Liver (tissue), 9 donors: ENCODE data around the gene CD300H. TPM values are rescaled to one million over a fixed set of nuclear protein-coding genes. Genes with fewer than 3 reads are reported as not detected.

Source experiments
- DNase-seq: peaks from one replicate; pipeline ENCODE4 v3.0.0-alpha.2; 2017; ENCODE audit warnings: low spot score
- H3K27ac ChIP-seq, 2 donors: one replicate each; pipeline ENCODE4 v1.7.0; 2013; ENCODE audit warnings: inconsistent platforms in 2 of 2, low read length in 2 of 2, control low read depth in 1 of 2, low read depth in 1 of 2, mild to moderate bottlenecking in 1 of 2
- H3K27me3 ChIP-seq, 4 donors: one replicate each; pipeline versions ENCODE4 v1.6.1 to v1.7.0; 2013; ENCODE audit warnings: low read length in 3 of 4, inconsistent platforms in 1 of 4, mild to moderate bottlenecking in 1 of 4, moderate library complexity in 1 of 4; ENCODE audit not compliant: control insufficient read depth in 4 of 4, insufficient read depth in 4 of 4
- H3K36me3 ChIP-seq, 4 donors: one replicate each; pipeline versions ENCODE4 v1.6.1 to v1.7.0; 2013; ENCODE audit warnings: low read length in 3 of 4, mild to moderate bottlenecking in 3 of 4, low read depth in 1 of 4, moderate library complexity in 1 of 4; ENCODE audit not compliant: control insufficient read depth in 4 of 4, insufficient read depth in 3 of 4
- H3K4me1 ChIP-seq, 4 donors: one replicate each; pipeline versions ENCODE4 v1.6.1 to v1.7.0; 2013; ENCODE audit warnings: low read length in 3 of 4, mild to moderate bottlenecking in 3 of 4, moderate library complexity in 1 of 4; ENCODE audit not compliant: control insufficient read depth in 4 of 4, insufficient read depth in 4 of 4
- H3K4me3 ChIP-seq, 3 donors: one replicate each; pipeline versions ENCODE4 v1.6.1 to v1.7.0; 2013; ENCODE audit warnings: low read length in 3 of 3, control low read depth in 1 of 3, low read depth in 1 of 3, mild to moderate bottlenecking in 1 of 3
- H3K9ac ChIP-seq, 2 donors: one replicate each; pipeline ENCODE4 v1.7.0; 2013; ENCODE audit warnings: low read length in 2 of 2, mild to moderate bottlenecking in 2 of 2, moderate library complexity in 2 of 2, control low read depth in 1 of 2, low read depth in 1 of 2
- H3K9me3 ChIP-seq, 4 donors: one replicate each; pipeline versions ENCODE4 v1.6.1 to v1.7.0; 2013; ENCODE audit warnings: low read length in 3 of 4; ENCODE audit not compliant: control insufficient read depth in 4 of 4
- EGR1 ChIP-seq, 2 donors: IDR thresholded peaks; 2 replicates each; pipeline ENCODE4 v1.6.1; 2016 to 2018; ENCODE audit warnings: antibody characterized with exemption in 2 of 2, low read depth in 2 of 2
- FOXA1 ChIP-seq: IDR thresholded peaks from 2 replicates; pipeline ENCODE4 v1.6.1; 2016; ENCODE audit warnings: antibody characterized with exemption
- GABPA ChIP-seq, 2 donors: IDR thresholded peaks in 1 of 2; conservative IDR thresholded peaks in 1 of 2; 2 replicates each; pipeline ENCODE4 v1.6.1; 2016; ENCODE audit warnings: antibody characterized with exemption in 2 of 2, mild to moderate bottlenecking in 1 of 2, moderate library complexity in 1 of 2
- HNF4A ChIP-seq, 2 donors: conservative IDR thresholded peaks; 2 replicates each; pipeline ENCODE4 v1.6.1; 2016; ENCODE audit warnings: antibody characterized with exemption in 2 of 2, mild to moderate bottlenecking in 2 of 2
- NR2F2 ChIP-seq: IDR thresholded peaks from 2 replicates; pipeline ENCODE4 v1.6.1; 2016; ENCODE audit warnings: antibody characterized with exemption
- RAD21 ChIP-seq, 2 donors: IDR thresholded peaks; 2 replicates each; pipeline ENCODE4 v1.6.1; 2016; ENCODE audit warnings: antibody characterized with exemption in 2 of 2, mild to moderate bottlenecking in 2 of 2
- RXRA ChIP-seq, 2 donors: IDR thresholded peaks; 2 replicates each; pipeline ENCODE4 v1.6.1; 2017 to 2018; ENCODE audit warnings: antibody characterized with exemption in 2 of 2, mild to moderate bottlenecking in 1 of 2
- YY1 ChIP-seq: IDR thresholded peaks from 2 replicates; pipeline ENCODE4 v1.6.1; 2016; ENCODE audit warnings: antibody characterized with exemption, mild to moderate bottlenecking
- WGBS: extraction: QIAGEN DNeasy Blood & Tissue Kit; methylation state at CpG from one replicate; pipeline ENCODE4 v1.1.7; 2013; 5-methylcytosine and 5-hydroxymethylcytosine counted together
- polyA plus RNA-seq, 2 donors: library from polyadenylated mRNA; stranded (reverse) in 1 of 2; unstranded in 1 of 2; fragments of 200-250 nt in 1 of 2; fragments of >200 nt in 1 of 2; fragmentation: Nextera tagmentation in 1 of 2; extraction: Ambion mirVana in 1 of 2; gene quantifications; one replicate each; pipeline versions ENCODE4 v1.2.1 to v1.2.3, GENCODE V29; 2013 to 2015
- total RNA-seq, 2 donors: library from RNA; depleted of rRNA; stranded (reverse); fragments of >200 nt; gene quantifications; one replicate each; pipeline ENCODE4 v1.2.3, GENCODE V29; 2014
- TF ChIP-seq, protein P1 (sequence below): IDR thresholded peaks from 2 replicates; pipeline ENCODE4 v1.6.1; 2016; ENCODE audit warnings: antibody characterized with exemption
- TF ChIP-seq, protein P2 (sequence below): IDR thresholded peaks from 2 replicates; pipeline ENCODE4 v1.6.1; 2016; ENCODE audit warnings: antibody characterized with exemption, mild to moderate bottlenecking
- TF ChIP-seq, protein P3 (sequence below): IDR thresholded peaks from 2 replicates; pipeline ENCODE4 v1.6.1; 2016; ENCODE audit warnings: antibody characterized with exemption
- donor health status: healthy.
- donor health status: healthy.
- donor health status: healthy.
- donor health status: healthy.
- donor health status: healthy.

CD300H gene
- total and polyA plus RNA-seq, 4 donors, result 0.47 TPM; not detected in 3

DNA sequence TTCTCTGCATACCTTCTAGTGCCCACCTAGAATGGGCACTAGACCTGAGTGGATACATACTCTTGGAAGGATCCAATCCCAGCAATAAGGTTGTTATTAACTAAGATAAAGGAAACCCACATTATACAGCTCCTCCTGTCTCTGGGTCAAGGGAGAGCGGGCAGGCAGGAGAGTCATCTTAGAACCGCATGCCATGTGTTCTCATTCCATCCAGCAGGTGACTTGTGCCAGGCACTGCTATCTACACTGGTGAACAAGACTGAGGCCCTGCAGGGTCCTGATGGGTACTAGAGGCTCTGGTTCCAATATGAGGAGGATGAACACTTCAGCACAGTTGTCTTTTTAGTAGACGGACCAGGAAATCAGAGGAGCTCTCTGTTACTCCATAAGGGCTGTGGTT lies 5.9 kb upstream of the CD300H start:
- WGBS, result 78% methylated on average over 3 of the region's 3 CpGs
- Histone ChIP-seq H3K4me1 (no peaks in the 10 kb centered on the region), H3K36me3 (no peaks in the 10 kb centered on the region), H3K9me3 (no peaks in the 10 kb centered on the region), H3K4me3 (no peak overlapping the region), H3K27ac (no peak overlapping the region), H3K27me3 (peaks cover 0 to 5% (median 0%) of the 10 kb centered on the region in 4 donors), H3K9ac (no peak overlapping the region)
- TF ChIP-seq, protein P1, sequence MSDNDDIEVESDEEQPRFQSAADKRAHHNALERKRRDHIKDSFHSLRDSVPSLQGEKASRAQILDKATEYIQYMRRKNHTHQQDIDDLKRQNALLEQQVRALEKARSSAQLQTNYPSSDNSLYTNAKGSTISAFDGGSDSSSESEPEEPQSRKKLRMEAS, result no peak
- TF ChIP-seq YY1 (no peak), GABPA (IDR thresholded peaks at IDR 0.05 in 1 of 2, conservative IDR thresholded peaks at IDR 0.05 in 1 of 2) (no peak), FOXA1 (no peak), RAD21 (IDR thresholded peaks at IDR 0.05) (no peak)
- DNase-seq, result no peak

- no peak overlapping the region for H3K27ac ChIP-seq
- DNase-seq, result no peak
These were observed 4.4 kb upstream of the CD300H start for GRCh38 chr17:74571621-74572270.

More at GRCh38 chr17:74571621-74572270, 4.4 kb upstream of the CD300H start:
- TF ChIP-seq EGR1 (IDR thresholded peaks at IDR 0.05; ENCODE audit: low read depth in 2 of 2) (no peak), HNF4A (conservative IDR thresholded peaks at IDR 0.05) (no peak), GABPA (IDR thresholded peaks at IDR 0.05 in 1 of 2, conservative IDR thresholded peaks at IDR 0.05 in 1 of 2) (no peak), RAD21 (IDR thresholded peaks at IDR 0.05) (no peak), RXRA (IDR thresholded peaks at IDR 0.05) (no peak), FOXA1 (no peak), NR2F2 (no peak)
- TF ChIP-seq, protein P2, sequence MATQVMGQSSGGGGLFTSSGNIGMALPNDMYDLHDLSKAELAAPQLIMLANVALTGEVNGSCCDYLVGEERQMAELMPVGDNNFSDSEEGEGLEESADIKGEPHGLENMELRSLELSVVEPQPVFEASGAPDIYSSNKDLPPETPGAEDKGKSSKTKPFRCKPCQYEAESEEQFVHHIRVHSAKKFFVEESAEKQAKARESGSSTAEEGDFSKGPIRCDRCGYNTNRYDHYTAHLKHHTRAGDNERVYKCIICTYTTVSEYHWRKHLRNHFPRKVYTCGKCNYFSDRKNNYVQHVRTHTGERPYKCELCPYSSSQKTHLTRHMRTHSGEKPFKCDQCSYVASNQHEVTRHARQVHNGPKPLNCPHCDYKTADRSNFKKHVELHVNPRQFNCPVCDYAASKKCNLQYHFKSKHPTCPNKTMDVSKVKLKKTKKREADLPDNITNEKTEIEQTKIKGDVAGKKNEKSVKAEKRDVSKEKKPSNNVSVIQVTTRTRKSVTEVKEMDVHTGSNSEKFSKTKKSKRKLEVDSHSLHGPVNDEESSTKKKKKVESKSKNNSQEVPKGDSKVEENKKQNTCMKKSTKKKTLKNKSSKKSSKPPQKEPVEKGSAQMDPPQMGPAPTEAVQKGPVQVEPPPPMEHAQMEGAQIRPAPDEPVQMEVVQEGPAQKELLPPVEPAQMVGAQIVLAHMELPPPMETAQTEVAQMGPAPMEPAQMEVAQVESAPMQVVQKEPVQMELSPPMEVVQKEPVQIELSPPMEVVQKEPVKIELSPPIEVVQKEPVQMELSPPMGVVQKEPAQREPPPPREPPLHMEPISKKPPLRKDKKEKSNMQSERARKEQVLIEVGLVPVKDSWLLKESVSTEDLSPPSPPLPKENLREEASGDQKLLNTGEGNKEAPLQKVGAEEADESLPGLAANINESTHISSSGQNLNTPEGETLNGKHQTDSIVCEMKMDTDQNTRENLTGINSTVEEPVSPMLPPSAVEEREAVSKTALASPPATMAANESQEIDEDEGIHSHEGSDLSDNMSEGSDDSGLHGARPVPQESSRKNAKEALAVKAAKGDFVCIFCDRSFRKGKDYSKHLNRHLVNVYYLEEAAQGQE, result no peak
- TF ChIP-seq, protein P3, sequence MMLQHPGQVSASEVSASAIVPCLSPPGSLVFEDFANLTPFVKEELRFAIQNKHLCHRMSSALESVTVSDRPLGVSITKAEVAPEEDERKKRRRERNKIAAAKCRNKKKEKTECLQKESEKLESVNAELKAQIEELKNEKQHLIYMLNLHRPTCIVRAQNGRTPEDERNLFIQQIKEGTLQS, result no peak
- Histone ChIP-seq H3K27me3 (peaks cover 0 to 5% (median 0%) of the 10 kb centered on the region in 4 donors), H3K4me1 (no peaks in the 10 kb centered on the region), H3K9me3 (no peaks in the 10 kb centered on the region), H3K36me3 (no peaks in the 10 kb centered on the region), H3K4me3 (no peak overlapping the region), H3K9ac (no peak overlapping the region)
- 72% methylated on average over 4 of the region's 4 CpGs for WGBS
